Measurements from ENCODE around the gene ASPDH. TPM values are rescaled to one million over a fixed set of nuclear protein-coding genes. Genes with fewer than 3 reads are reported as not detected.

Gene ASPDH
- total RNA-seq, 1 experiment from 2014 or later, result not detected

DNA sequence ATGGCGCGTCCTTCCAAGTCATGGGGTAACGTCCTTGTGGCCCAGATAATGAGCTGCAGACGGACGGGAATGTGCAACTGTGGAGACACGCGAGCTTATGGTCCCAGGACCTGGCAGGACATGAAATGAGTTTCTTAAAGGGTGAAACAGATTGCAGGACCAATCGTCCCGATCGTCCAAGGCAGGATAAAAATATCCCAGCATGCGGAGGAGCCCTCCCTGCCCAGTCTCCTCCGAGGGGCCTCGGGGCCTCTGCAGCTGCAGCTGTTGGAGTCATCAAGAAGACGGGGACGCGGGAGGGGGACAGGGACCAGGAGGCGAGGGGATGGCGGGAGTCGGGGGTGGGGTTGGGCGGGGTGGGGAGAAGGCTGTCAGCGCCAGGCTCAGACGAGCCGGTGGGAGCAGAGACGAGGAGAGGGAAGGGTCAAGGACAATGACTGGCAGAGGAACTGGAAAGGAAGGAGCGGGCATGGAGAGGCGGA lies 22.7 kb downstream of the ASPDH start:
- H3K9me3 Mint-ChIP-seq (ENCODE audit: unreplicated experiment), result no peaks in the 10 kb centered on the region
- H3K4me1 ChIP-seq, result no peaks in the 10 kb centered on the region
- intact Hi-C loops (cut with micrococcal nuclease; ENCODE audit: unreplicated experiment), result no loop called here
- BruUV-seq (replicated peaks), result no TSS peak
- H3K36me3 ChIP-seq (ENCODE audit: control insufficient read depth, insufficient read depth, low read length), result no peaks in the 10 kb centered on the region
- H3K27me3 ChIP-seq (replicated peaks; ENCODE audit: control insufficient read depth, insufficient read depth, low read length), result no peaks in the 10 kb centered on the region
- peaks cover 10% of the 10 kb centered on the region for H3K9me3 ChIP-seq
- no peak for DNase-seq
- no peak overlapping the region for H3K4me3 ChIP-seq (ENCODE audit: low read depth, low read length)
- no peak overlapping the region for H3K27ac Mint-ChIP-seq (ENCODE audit: unreplicated experiment)
- TF ChIP-seq, protein P1, sequence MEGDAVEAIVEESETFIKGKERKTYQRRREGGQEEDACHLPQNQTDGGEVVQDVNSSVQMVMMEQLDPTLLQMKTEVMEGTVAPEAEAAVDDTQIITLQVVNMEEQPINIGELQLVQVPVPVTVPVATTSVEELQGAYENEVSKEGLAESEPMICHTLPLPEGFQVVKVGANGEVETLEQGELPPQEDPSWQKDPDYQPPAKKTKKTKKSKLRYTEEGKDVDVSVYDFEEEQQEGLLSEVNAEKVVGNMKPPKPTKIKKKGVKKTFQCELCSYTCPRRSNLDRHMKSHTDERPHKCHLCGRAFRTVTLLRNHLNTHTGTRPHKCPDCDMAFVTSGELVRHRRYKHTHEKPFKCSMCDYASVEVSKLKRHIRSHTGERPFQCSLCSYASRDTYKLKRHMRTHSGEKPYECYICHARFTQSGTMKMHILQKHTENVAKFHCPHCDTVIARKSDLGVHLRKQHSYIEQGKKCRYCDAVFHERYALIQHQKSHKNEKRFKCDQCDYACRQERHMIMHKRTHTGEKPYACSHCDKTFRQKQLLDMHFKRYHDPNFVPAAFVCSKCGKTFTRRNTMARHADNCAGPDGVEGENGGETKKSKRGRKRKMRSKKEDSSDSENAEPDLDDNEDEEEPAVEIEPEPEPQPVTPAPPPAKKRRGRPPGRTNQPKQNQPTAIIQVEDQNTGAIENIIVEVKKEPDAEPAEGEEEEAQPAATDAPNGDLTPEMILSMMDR (IDR thresholded peaks at IDR 0.05; ENCODE audit: insufficient read depth in 1 of 2, low read depth in 1 of 2, low read length in 1 of 2, severe bottlenecking in 1 of 2, unreplicated experiment in 1 of 2), result no peak
- peaks cover 10% of the 10 kb centered on the region for H3K4me1 Mint-ChIP-seq (ENCODE audit: low read depth, unreplicated experiment)
- H3K36me3 Mint-ChIP-seq (ENCODE audit: insufficient read depth, unreplicated experiment), result peaks cover 12% of the 10 kb centered on the region
- peaks cover 35% of the 10 kb centered on the region for H3K27me3 Mint-ChIP-seq (ENCODE audit: insufficient read depth, unreplicated experiment)
- peak overlapping the region; percentile 0 for H3K4me3 Mint-ChIP-seq (ENCODE audit: unreplicated experiment)
- ChIA-PET CTCF (interaction anchor here (0.6 kb wide), 1 partner anchor 162 kb away, joined by 6 read pairs; no protein-coding TSS in a partner anchor), POLR2A (no interaction called here)

DNA sequence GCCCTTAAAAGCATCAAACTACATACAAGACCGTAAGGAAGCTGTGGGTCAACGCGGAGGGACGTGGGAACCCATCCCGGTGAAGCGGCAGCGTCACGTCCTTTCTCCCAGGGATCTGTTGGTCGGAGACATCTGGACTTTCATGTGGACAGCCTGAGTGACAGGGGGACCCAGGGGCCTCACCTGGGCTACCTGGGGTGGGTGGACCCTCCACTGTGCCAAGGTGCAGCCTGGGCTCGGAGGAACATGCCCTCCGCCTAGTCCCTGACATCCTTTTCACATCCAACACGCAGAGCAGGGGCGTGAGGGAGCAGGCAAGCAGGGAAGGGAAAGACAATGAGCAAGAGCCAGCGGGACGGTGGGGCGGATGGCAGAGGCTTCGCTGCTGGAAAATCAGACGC lies 23.3 kb downstream of the ASPDH start:
- intact Hi-C loops (cut with micrococcal nuclease; ENCODE audit: unreplicated experiment), result no loop called here
- no peak for DNase-seq
- H3K36me3 ChIP-seq (ENCODE audit: control insufficient read depth, insufficient read depth, low read length), result no peaks in the 10 kb centered on the region
- H3K9me3 ChIP-seq, result peaks cover 13% of the 10 kb centered on the region
- POLR2A ChIA-PET, result no interaction called here
- H3K9me3 Mint-ChIP-seq (ENCODE audit: unreplicated experiment), result no peaks in the 10 kb centered on the region
- peaks cover 12% of the 10 kb centered on the region for H3K36me3 Mint-ChIP-seq (ENCODE audit: insufficient read depth, unreplicated experiment)
- H3K4me3 ChIP-seq (ENCODE audit: low read depth, low read length), result no peak overlapping the region
- H3K4me1 Mint-ChIP-seq (ENCODE audit: low read depth, unreplicated experiment), result peaks cover 10% of the 10 kb centered on the region
- no peaks in the 10 kb centered on the region for H3K27me3 ChIP-seq (replicated peaks; ENCODE audit: control insufficient read depth, insufficient read depth, low read length)
- H3K4me3 Mint-ChIP-seq (ENCODE audit: unreplicated experiment), result no peak overlapping the region
- CTCF ChIA-PET, result no interaction called here
- BruUV-seq (replicated peaks), result no TSS peak
- no peak overlapping the region for H3K27ac Mint-ChIP-seq (ENCODE audit: unreplicated experiment)
- H3K27me3 Mint-ChIP-seq (ENCODE audit: insufficient read depth, unreplicated experiment), result peaks cover 35% of the 10 kb centered on the region
- TF ChIP-seq, protein P1 (IDR thresholded peaks at IDR 0.05; ENCODE audit: insufficient read depth in 1 of 2, low read depth in 1 of 2, low read length in 1 of 2, severe bottlenecking in 1 of 2, unreplicated experiment in 1 of 2), result no peak
- no peaks in the 10 kb centered on the region for H3K4me1 ChIP-seq

DNA sequence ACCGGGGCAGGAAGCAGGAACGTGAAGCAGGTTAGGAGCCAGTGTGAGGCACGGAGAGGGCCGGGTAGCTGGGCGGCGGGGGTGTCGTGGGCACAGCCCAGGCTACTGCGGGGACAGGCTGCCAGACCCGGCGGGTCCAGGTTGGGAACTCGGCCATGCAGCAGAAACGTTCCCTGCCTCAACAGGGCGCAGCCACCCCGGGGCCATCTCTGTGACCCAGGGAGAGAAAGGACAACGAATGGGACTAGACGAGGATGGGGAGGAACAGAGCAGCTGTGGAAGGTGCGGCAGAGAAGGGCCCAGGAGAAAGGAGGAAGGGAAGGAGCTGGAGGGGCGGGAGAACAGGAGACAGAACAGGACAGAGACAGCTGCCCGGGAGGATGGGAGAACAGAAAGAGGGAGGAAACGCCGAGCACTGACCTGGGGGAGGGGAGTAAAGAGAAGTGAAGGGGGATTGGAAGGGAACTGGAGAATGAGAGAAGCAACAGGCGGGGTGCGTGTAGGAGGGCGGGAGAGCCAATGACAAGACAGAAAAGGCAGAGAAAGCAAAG lies 24.2 kb downstream of the ASPDH start:
- Histone ChIP-seq H3K9me3 (peaks cover 13% of the 10 kb centered on the region), H3K4me1 (no peaks in the 10 kb centered on the region), H3K27me3 (replicated peaks; ENCODE audit: control insufficient read depth, insufficient read depth, low read length) (no peaks in the 10 kb centered on the region), H3K4me3 (ENCODE audit: low read depth, low read length) (no peak overlapping the region), H3K36me3 (ENCODE audit: control insufficient read depth, insufficient read depth, low read length) (no peaks in the 10 kb centered on the region)
- ChIA-PET CTCF (no interaction called here), POLR2A (no interaction called here)
- Mint-ChIP-seq H3K4me1 (ENCODE audit: low read depth, unreplicated experiment) (peaks cover 10% of the 10 kb centered on the region), H3K4me3 (ENCODE audit: unreplicated experiment) (no peak overlapping the region), H3K9me3 (ENCODE audit: unreplicated experiment) (no peaks in the 10 kb centered on the region), H3K36me3 (ENCODE audit: insufficient read depth, unreplicated experiment) (peaks cover 12% of the 10 kb centered on the region), H3K27ac (ENCODE audit: unreplicated experiment) (no peak overlapping the region), H3K27me3 (ENCODE audit: insufficient read depth, unreplicated experiment) (peaks cover 29% of the 10 kb centered on the region)
- no TSS peak for BruUV-seq (replicated peaks)
- intact Hi-C loops (cut with micrococcal nuclease; ENCODE audit: unreplicated experiment), result no loop called here
- no peak for DNase-seq
- TF ChIP-seq, protein P1 (IDR thresholded peaks at IDR 0.05; ENCODE audit: insufficient read depth in 1 of 2, low read depth in 1 of 2, low read length in 1 of 2, severe bottlenecking in 1 of 2, unreplicated experiment in 1 of 2), result no peak
